22Rv1 (cell line): ENCODE measurements around the gene CDKN1C.

Experiments used
- ZFX ChIP-seq: fragments of 450-650 bp; IDR thresholded peaks from 2 replicates; pipeline ENCODE4 v1.6.1; 2017; ENCODE audit warnings: antibody characterized with exemption, borderline replicate concordance
- TF ChIP-seq, protein P1 (sequence below): fragments of 450-650 bp; IDR thresholded peaks from 2 replicates; pipeline ENCODE4 v1.5.1; 2017; ENCODE audit warnings: mild to moderate bottlenecking

DNA sequence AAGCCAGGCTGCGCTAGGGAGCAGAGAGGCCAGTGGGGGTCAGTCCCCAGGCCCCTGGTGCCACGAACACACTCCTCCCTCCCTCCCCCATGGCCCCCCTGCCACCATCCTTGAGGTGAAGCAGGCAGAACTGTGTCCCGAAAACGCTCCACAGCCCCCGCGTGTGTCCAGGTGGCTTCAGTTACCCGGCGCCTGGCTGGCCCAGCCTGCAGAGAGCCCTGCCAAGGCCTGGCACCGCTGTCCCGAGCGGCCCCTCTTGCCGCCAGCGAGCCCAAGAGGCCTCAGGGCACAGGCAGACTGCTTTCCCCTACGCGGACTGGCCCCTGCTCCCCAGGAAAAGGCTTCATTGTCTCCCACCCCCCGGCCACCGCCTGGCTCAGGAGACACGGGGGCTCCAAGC, 27.7 kb downstream of the CDKN1C start:
- TF ChIP-seq, protein P1, sequence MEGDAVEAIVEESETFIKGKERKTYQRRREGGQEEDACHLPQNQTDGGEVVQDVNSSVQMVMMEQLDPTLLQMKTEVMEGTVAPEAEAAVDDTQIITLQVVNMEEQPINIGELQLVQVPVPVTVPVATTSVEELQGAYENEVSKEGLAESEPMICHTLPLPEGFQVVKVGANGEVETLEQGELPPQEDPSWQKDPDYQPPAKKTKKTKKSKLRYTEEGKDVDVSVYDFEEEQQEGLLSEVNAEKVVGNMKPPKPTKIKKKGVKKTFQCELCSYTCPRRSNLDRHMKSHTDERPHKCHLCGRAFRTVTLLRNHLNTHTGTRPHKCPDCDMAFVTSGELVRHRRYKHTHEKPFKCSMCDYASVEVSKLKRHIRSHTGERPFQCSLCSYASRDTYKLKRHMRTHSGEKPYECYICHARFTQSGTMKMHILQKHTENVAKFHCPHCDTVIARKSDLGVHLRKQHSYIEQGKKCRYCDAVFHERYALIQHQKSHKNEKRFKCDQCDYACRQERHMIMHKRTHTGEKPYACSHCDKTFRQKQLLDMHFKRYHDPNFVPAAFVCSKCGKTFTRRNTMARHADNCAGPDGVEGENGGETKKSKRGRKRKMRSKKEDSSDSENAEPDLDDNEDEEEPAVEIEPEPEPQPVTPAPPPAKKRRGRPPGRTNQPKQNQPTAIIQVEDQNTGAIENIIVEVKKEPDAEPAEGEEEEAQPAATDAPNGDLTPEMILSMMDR: no peak
- TF ChIP-seq ZFX: no peak
